HG03039 (cell line): Measurements from ENCODE around the gene EPS15.
"Not testable (repeated sequence)": the region's sequence is repeated elsewhere in the genome, so short reads cannot be mapped to it uniquely, and the experiment has no call there.

Source experiments
- ATAC-seq: cut with Tn5 transposase; IDR thresholded peaks from one replicate; pipeline ENCODE4 v1.9.1; 2021; ENCODE audit warnings: mild to moderate bottlenecking, moderate library complexity; ENCODE audit not compliant: unreplicated experiment

Gene EPS15

DNA sequence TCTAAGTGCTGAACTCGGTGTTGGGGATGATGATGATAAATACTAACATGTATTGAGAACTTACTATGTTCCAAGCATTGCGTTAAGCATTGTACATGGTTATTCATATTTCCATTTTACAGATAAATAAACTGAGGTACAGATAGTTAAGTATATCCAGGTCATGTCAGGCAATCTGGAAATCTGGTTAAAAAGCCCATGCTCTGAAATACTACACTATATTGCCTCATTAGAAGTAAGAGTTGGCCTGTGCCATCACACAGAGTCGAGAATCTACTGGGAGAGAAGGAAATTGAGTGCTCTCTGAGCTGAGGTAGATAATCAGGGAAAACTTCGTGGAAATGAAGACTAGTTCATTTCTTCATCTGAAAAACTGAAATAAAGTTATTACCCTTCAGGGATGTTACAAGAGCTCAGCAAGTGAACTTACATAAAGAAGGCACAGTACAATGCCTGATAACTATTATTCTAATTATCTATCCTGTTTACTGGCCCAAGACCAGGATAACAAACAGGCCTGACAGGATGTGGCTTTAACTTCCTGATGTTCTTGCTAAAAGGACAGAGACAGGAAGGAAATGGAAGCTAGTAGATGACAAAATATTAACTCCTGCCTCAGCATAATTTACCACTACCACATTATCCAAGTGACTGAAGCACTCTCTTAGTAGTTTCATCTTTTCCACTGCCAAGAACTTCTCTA, 85.6 kb downstream of the EPS15 start:
- no peak for ATAC-seq

- no peak for ATAC-seq
These were observed 86.9 kb downstream of the EPS15 start for GRCh38 chr1:51432146-51432545.

DNA sequence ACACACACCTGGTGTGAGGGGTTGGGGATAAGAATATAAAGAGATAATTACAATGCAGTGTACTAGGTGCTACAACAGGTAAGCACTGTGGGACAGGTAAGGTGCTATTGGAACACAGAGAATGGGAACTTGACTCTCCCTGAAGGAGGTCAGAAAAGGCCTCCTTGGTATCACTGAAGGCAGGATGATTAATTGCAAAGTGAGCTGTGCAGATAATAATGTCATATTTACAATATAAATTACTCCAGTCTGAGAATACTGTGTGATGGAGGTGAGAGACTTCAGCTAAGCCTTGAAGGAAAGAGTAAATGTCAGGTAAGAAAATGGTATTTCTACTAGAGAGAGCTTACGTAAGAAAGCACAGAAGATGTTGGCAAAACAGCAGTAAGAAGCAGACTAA, 91.6 kb downstream of the EPS15 start:
- ATAC-seq = no peak

- no peak for ATAC-seq
These were observed 93.1 kb downstream of the EPS15 start for GRCh38 chr1:51425955-51426354.

GRCh38 chr1:51425273-51425672, 93.8 kb downstream of the EPS15 start:
- no peak for ATAC-seq

DNA sequence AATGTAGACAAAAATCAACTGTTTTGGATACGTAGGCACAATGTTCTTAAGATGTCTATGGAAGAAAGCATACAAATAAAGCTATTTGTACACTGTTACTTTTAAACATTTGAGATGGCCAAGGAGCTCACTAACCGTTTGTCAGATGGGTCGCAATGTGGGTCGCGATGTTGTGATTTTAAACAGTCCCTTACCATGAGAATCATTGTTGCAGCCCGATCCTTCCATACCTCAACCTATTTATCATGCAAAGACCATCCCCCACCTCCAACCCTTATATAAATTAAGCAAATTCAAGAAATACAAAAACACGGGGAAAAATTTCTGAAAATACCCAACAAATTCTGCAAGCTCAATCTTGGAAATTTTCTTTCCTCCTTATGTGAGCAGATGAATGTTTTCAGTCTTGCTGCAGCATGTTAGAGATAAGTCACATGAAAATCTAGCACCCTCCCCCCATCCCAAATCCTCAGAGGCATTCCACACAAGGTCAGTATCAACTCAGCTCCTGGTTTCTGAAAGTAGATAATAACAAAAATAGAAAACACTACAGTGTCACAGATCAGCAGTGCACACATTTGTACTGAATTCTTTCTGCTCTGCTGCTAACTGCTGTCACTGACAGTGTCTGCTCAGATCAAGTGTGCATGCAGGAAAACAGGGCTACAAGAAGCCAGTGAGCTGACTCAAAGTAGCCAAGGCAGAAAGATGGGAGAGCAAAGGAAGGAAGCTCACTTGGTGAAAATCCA, 95.8 kb downstream of the EPS15 start:
- ATAC-seq = no peak

- no peak for ATAC-seq
These were observed 96.5 kb downstream of the EPS15 start for GRCh38 chr1:51422367-51423072.

DNA sequence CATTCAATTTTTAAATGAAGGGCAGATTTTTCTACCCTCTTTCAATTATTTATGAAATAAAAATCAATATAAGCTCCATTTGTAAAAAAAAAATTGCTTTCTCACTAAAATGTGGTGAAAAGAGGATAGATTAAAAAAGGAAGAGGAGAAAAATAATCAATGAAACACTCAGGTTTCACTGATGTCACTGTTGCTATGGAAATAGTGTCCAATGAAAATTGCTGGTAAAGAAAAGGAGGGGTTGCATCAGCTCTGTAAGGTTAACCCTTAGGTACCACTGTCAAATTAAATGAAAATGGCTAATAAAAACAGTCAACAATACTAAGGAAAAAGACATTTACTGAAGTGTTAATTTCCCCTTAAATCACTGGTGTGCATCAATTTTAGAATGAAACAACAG, 97.1 kb downstream of the EPS15 start:
- no peak for ATAC-seq

GRCh38 chr1:51420867-51421627, 98.0 kb downstream of the EPS15 start:
- no peak for ATAC-seq

DNA sequence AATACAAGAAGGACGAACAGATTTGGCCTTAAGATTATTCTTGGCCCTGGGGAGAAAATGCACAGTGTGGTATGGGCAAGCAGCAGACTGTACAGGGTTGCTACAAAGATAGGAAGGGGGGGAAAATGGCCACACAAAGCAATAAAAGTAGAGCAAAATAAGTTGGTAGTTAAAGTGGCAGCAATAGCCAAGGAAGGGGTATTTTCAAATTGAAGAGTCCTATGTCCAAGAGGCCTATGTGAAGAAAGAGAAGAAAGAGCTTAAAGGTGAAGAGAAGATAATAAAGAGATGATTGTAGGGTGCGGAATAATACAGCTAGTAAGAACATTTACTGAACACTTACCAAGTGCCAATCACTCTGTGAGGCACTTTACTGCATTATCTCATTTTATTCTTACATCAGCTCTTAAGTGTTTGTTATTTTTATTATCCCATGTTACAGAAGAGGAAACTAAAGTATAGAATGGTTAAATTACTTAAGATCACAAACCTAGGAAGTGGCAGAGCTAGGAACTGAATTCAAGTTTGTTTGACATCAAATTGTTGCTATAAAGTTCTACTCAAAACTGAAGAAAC, 100.6 kb downstream of the EPS15 start:
- ATAC-seq = no peak

GRCh38 chr1:51417496-51418383, 101.3 kb downstream of the EPS15 start:
- ATAC-seq = no peak

- ATAC-seq = no peak
These were observed 102.2 kb downstream of the EPS15 start for GRCh38 chr1:51416910-51417309.

- no peak for ATAC-seq
These were observed 103.1 kb downstream of the EPS15 start for GRCh38 chr1:51415963-51416362.

- ATAC-seq = no peak
These were observed 104.3 kb downstream of the EPS15 start for GRCh38 chr1:51414811-51415210.

DNA sequence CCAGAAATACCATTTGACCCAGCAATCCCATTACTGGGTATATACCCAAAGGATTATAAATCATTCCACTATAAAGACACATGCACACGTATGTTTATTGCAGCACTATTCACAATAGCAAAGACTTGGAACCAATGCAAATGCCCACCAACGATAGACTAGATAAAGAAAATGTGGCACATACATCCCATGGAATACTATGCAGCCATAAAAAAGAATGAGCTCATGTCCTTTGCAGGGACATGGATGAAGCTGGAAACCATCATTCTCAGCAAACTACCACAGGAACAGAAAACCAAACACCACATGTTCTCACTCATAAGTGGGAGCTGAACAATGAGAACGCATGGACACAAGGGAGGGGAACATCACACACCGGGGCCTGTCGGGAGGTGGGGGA, 107.2 kb downstream of the EPS15 start:
- not testable (repeated sequence) for ATAC-seq

DNA sequence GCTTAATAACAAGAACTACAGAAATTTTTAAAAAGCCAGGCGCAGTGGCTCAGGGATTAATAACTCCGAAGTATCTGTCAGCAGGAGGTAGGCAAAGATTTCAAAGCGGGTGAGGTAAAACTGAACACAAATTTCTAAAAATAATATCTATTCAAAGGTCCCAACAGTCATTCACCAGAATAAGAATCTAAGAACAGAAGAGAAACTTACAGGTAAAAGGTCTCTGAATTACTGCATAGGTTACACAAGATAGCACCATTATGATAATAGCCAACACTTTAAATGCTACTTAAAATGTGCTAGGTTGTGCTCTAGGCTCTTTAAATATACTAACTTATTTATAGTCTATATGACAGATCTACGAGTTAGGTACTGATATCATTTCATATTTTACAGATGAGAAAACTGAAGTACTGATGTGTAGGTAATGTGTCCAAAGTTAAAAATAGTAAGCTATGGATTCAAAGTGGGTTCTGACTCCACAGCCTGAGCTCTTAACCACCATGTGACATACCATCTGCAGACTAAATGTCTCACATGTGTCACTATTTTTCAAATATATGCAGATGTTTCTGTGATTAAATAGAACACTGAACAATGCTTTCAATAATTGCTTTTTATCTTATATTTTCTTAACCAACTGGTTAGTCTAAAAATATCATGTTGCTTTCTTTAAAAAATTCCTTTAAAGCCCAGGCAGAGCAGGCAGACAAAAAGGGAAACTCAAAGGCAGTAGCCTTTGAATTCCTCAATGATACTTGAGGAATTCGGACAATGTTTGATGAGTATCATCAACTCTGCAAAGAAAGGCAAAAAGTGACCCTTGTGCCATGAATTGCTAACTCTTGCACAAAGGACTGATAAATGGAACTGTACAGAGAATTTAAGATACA, 108.3 kb downstream of the EPS15 start:
- ATAC-seq = no peak

- not testable (repeated sequence) for ATAC-seq
These were observed 109.1 kb downstream of the EPS15 start for GRCh38 chr1:51409755-51410541.

GRCh38 chr1:51392241-51392640, 126.8 kb downstream of the EPS15 start:
- ATAC-seq = no peak
